H1 (cell line): ENCODE measurements around the gene PTP4A1.

Experiments
- CHD2 ChIP-seq: IDR thresholded peaks from 2 replicates; pipeline ENCODE4 v1.6.1; 2012; ENCODE audit warnings: low read length, improper control_type of control experiment
- CTCF ChIP-seq, 3 experiments: IDR thresholded peaks; 1 replicate in 2 of 3; 2 replicates in 1 of 3; pipeline versions ENCODE4 v1.5.1 to v1.6.1; 2011; ENCODE audit warnings: low read length in 3 of 3, mild to moderate bottlenecking in 3 of 3, inconsistent platforms in 2 of 3, low read depth in 1 of 3, moderate library complexity in 1 of 3; ENCODE audit not compliant: insufficient read depth in 1 of 3; ENCODE audit errors: control extremely low read depth in 1 of 3
- EZH2 ChIP-seq: fragments of 200-600 bp; sonication (generic); IDR thresholded peaks from 2 replicates; pipeline ENCODE4 v1.7.1; 2012; ENCODE audit warnings: low read depth, mild to moderate bottlenecking, moderate library complexity, low read length, inconsistent platforms; ENCODE audit not compliant: severe bottlenecking
- NRF1 ChIP-seq: IDR thresholded peaks from 2 replicates; pipeline ENCODE4 v1.6.1; 2011; ENCODE audit warnings: mild to moderate bottlenecking, low read depth, low read length, improper control_type of control experiment
- POLR2A ChIP-seq, 2 experiments: IDR thresholded peaks; 1 replicate in 1 of 2; 2 replicates in 1 of 2; pipeline ENCODE4 v1.6.1; 2011; ENCODE audit warnings: low read depth in 2 of 2, low read length in 2 of 2, mild to moderate bottlenecking in 2 of 2; ENCODE audit errors: control extremely low read depth in 1 of 2
- POLR2AphosphoS5 ChIP-seq: IDR thresholded peaks from 2 replicates; pipeline ENCODE4 v1.6.1; 2011; ENCODE audit warnings: low read depth, low read length
- RFX5 ChIP-seq: IDR thresholded peaks from 2 replicates; pipeline ENCODE4 v1.6.1; 2011; ENCODE audit warnings: low read depth, low read length, improper control_type of control experiment, borderline replicate concordance
- USF2 ChIP-seq: IDR thresholded peaks from 2 replicates; pipeline ENCODE4 v1.6.1; 2011; ENCODE audit warnings: low read length, improper control_type of control experiment
- ZNF274 ChIP-seq: IDR thresholded peaks from 2 replicates; pipeline ENCODE4 v1.7.0; 2012; ENCODE audit warnings: low read length, borderline replicate concordance; ENCODE audit errors: extremely low read depth

GRCh38 chr6:63538550-63538949, 33.7 kb upstream of the PTP4A1 start:
- TF ChIP-seq USF2, result no peak
- TF ChIP-seq CTCF (IDR thresholded peaks at IDR 0.05; ENCODE audit: control extremely low read depth in 1 of 3, insufficient read depth in 1 of 3, low read depth in 1 of 3, low read length in 3 of 3), result no peak
- no peak for TF ChIP-seq POLR2AphosphoS5
- TF ChIP-seq POLR2A (IDR thresholded peaks at IDR 0.05; ENCODE audit: control extremely low read depth in 1 of 2, low read depth in 2 of 2, low read length in 2 of 2), result no peak
- no peak for TF ChIP-seq EZH2
- no peak for TF ChIP-seq CHD2
- no peak for TF ChIP-seq ZNF274
- TF ChIP-seq NRF1, result no peak
- no peak for TF ChIP-seq RFX5
